Measurements from ENCODE around the gene FGF14.

FGF14 gene

GRCh38 chr13:102302534-102302933 lies 99.3 kb downstream of the FGF14 start:
- no peak for DNase-seq

GRCh38 chr13:102300379-102300778 lies 101.5 kb downstream of the FGF14 start:
- no peak for DNase-seq

- DNase-seq, result no peak
These were observed 102.5 kb downstream of the FGF14 start for GRCh38 chr13:102299366-102299765.

- DNase-seq, result no peak
These were observed 103.8 kb downstream of the FGF14 start for GRCh38 chr13:102298051-102298450.

GRCh38 chr13:102295316-102296048 lies 106.4 kb downstream of the FGF14 start:
- no peak for DNase-seq

- no peak for DNase-seq
These were observed 107.3 kb downstream of the FGF14 start for GRCh38 chr13:102294407-102295018.

GRCh38 chr13:102293723-102294122 lies 108.1 kb downstream of the FGF14 start:
- DNase-seq, result no peak

GRCh38 chr13:102291587-102292218 lies 110.1 kb downstream of the FGF14 start:
- no peak for DNase-seq

GRCh38 chr13:102289606-102290005 lies 112.2 kb downstream of the FGF14 start:
- no peak for DNase-seq

GRCh38 chr13:102286326-102286725 lies 115.5 kb downstream of the FGF14 start:
- no peak for DNase-seq

GRCh38 chr13:102280366-102280765 lies 121.5 kb downstream of the FGF14 start:
- DNase-seq, result no peak

- no peak for DNase-seq
These were observed 124.6 kb downstream of the FGF14 start for GRCh38 chr13:102277286-102277685.

- DNase-seq, result no peak
These were observed 125.4 kb downstream of the FGF14 start for GRCh38 chr13:102276404-102276803.

GRCh38 chr13:102275969-102276368 lies 125.9 kb downstream of the FGF14 start:
- no peak for DNase-seq

- no peak for DNase-seq
These were observed 128.7 kb downstream of the FGF14 start for GRCh38 chr13:102273111-102273510.

GRCh38 chr13:102267191-102267590 lies 134.7 kb downstream of the FGF14 start:
- no peak for DNase-seq

GRCh38 chr13:102261809-102262208 lies 140.0 kb downstream of the FGF14 start:
- DNase-seq, result no peak

GRCh38 chr13:102261316-102261715 lies 140.5 kb downstream of the FGF14 start:
- no peak for DNase-seq

GRCh38 chr13:102260256-102260655 lies 141.6 kb downstream of the FGF14 start:
- no peak for DNase-seq

- no peak for DNase-seq
These were observed 146.4 kb downstream of the FGF14 start for GRCh38 chr13:102255409-102255808.

GRCh38 chr13:102251817-102252216 lies 150.0 kb downstream of the FGF14 start:
- DNase-seq, result no peak

GRCh38 chr13:102250448-102250847 lies 151.4 kb downstream of the FGF14 start:
- DNase-seq, result no peak

GRCh38 chr13:102244607-102245227 lies 157.1 kb downstream of the FGF14 start:
- DNase-seq, result no peak

- DNase-seq, result no peak
These were observed 161.7 kb downstream of the FGF14 start for GRCh38 chr13:102240110-102240509.
